BLaER1 treated with 17β-estradiol and CSF1 and Interleukin-3, amounts not matched to agents 10 nM and 100 nM (cell line): ENCODE results near the gene GABRR2.
A peak's percentile ranks its signal among the peaks of the same experiment; 100 is the strongest.

ENCODE experiments used
- H3K27ac ChIP-seq, 11 experiments: shearing (Covaris generic); formaldehyde crosslinking; 2 replicates each; pipeline ENCODE4 v1.8.1; 2022
- H3K27me3 ChIP-seq, 11 experiments: shearing (Covaris generic); formaldehyde crosslinking; 2 replicates each; pipeline ENCODE4 v1.8.1; 2022
- H3K36me3 ChIP-seq, 11 experiments: shearing (Covaris generic); formaldehyde crosslinking; 2 replicates each; pipeline ENCODE4 v1.8.1; 2022
- H3K4me1 ChIP-seq, 10 experiments: shearing (Covaris generic); formaldehyde crosslinking; 2 replicates each; pipeline ENCODE4 v1.8.1; 2022
- H3K4me2 ChIP-seq, 11 experiments: shearing (Covaris generic); formaldehyde crosslinking; 2 replicates each; pipeline ENCODE4 v1.8.1; 2022
- H3K4me3 ChIP-seq, 10 experiments: shearing (Covaris generic); formaldehyde crosslinking; 2 replicates each; pipeline ENCODE4 v1.8.1; 2022
- H3K9ac ChIP-seq, 11 experiments: shearing (Covaris generic); formaldehyde crosslinking; 2 replicates each; pipeline ENCODE4 v1.8.1; 2022
- H3K9me3 ChIP-seq, 11 experiments: shearing (Covaris generic); formaldehyde crosslinking; replicated peaks in 1 of 11; 2 replicates each; pipeline ENCODE4 v1.8.1; 2022
- H4K20me1 ChIP-seq, 11 experiments: shearing (Covaris generic); formaldehyde crosslinking; 2 replicates each; pipeline ENCODE4 v1.8.1; 2022
- Cebpa-rat ChIP-seq, 11 experiments: shearing (Covaris generic); IDR thresholded peaks; 2 replicates each; pipeline ENCODE4 v1.8.1; 2022

GABRR2 gene

DNA sequence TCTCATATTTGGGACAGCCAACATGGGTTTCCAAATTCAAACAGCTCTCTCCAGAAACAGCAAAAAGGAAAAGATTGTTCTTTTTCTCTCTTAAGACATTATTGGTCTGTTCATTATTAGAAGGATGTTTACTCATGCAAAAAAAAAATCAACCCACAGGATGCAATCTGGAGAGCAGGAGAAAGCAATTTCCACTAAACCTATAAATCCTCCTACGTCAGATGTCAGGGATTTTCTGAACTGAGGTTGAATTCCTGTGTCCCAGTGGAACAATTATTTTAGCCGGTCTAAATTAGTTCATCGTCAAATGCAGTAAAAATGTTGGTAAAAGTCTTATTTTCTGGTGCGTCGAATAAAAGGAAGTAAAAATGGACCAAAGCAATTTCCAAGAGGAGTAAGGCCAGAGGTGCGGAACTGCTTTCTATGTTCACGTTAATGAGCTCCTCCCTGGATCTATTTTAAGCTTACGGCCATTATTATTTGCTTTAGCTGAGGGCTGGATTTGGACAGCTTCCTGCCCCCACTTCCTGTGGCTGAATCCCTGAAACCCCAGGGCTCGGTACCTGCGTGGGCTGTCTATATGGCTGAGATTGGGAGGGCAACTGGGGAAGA, 97.7 kb downstream of the GABRR2 start, which contains the start of gene GABRR1:
GABRR1 (minus strand) TSS at position 60 of the 612 bp plus-strand sequence; CDS start at position 24, 36 bp downstream.
- H3K9ac ChIP-seq: no peak within 1 kb of the TSS
- H3K4me2 ChIP-seq: no peak within 1 kb of the TSS
- no peaks in the 10 kb centered on the region for H4K20me1 ChIP-seq
- H3K27me3 ChIP-seq: no peaks in the 10 kb centered on the region
- H3K4me1 ChIP-seq: peaks cover 0 to 3% (median 0%) of the 10 kb centered on the region in 10 experiments; a peak in 4 of 20 replicates
- TF ChIP-seq Cebpa-rat (IDR thresholded peaks at IDR 0.05): no peak
- H3K4me3 ChIP-seq: no peak within 1 kb of the TSS
- H3K36me3 ChIP-seq: no peaks in the 10 kb centered on the region
- no peaks in the 10 kb centered on the region for H3K9me3 ChIP-seq
- H3K27ac ChIP-seq: peak within 1 kb of the TSS in 2 of 11 experiments; percentile 8 to 32; a peak in 1 of 22 replicates

DNA sequence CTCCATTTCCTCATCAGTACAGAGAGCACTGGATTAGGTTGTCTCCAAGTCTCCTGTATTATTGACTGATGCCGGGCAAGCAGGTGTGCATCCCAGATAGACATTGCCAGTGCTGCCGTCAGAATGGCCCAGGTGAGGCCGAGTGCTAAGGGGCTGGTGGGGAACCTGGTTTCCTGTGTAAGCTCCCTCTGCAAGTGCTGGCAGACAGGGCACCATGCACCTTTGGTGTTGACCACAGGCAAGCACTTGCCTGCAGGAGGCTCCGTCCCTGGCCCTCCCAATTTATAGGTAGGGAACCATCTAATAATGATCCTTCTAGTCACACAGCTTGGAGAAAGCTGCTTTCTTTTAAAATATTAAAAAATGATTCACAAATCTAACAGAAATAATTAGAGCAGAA, 98.7 kb downstream of the GABRR2 start:
- no peaks in the 10 kb centered on the region; a peak in 1 of 20 replicates for H3K4me1 ChIP-seq
- peak overlapping the region in 2 of 11 experiments; percentile 8 to 32; a peak in 1 of 22 replicates for H3K27ac ChIP-seq
- no peak overlapping the region for H3K9ac ChIP-seq
- no peak overlapping the region for H3K4me2 ChIP-seq
- no peak for TF ChIP-seq Cebpa-rat (IDR thresholded peaks at IDR 0.05)
- no peaks in the 10 kb centered on the region for H3K9me3 ChIP-seq
- H3K4me3 ChIP-seq: no peak overlapping the region
- no peaks in the 10 kb centered on the region for H3K27me3 ChIP-seq
- H3K36me3 ChIP-seq: no peaks in the 10 kb centered on the region
- no peaks in the 10 kb centered on the region for H4K20me1 ChIP-seq

DNA sequence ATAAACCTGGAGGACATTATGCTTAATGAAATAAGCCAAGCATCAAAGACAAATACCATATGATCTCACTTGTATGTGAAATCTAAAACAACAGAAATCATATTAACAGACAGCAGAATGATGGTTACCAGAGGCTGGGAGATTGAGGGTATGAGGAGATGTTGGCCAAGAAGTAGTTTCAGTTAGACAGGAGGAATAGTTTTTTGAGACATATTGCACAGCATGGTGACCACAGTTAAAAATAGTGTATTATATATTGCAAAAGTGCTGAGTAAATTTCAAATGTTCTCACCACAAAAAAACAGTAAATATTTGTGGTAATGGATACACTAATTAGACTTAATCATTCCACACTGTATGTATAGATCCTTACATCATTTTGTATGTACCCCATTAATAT, 99.7 kb downstream of the GABRR2 start:
- no peaks in the 10 kb centered on the region for H3K9me3 ChIP-seq
- no peaks in the 10 kb centered on the region for H3K4me1 ChIP-seq
- no peak overlapping the region for H3K9ac ChIP-seq
- no peak for TF ChIP-seq Cebpa-rat (IDR thresholded peaks at IDR 0.05)
- H3K4me2 ChIP-seq: no peak overlapping the region
- H3K27me3 ChIP-seq: no peaks in the 10 kb centered on the region
- H3K27ac ChIP-seq: peak overlapping the region in 2 of 11 experiments; percentile 18 to 48; a peak in 2 of 22 replicates
- H3K4me3 ChIP-seq: no peak overlapping the region
- no peaks in the 10 kb centered on the region for H4K20me1 ChIP-seq
- no peaks in the 10 kb centered on the region for H3K36me3 ChIP-seq

DNA sequence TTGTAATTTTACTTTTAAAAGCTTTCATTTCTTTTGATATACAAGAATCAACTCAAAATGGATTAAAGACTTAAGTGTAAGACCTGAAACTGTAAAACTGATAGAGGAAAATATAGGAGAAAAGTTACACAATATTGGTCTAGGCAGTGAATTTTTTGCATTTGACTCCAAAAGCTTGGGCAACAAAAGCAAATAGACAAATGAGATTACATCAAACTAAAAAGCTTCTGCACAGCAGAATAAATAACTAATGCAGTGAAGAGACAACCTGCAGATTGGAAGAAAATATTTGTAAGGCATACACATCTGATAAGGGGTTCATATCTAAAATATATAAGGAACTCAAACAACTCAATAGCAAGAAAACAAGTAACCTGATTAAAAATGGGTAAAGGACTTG, 100.9 kb downstream of the GABRR2 start:
- no peak for TF ChIP-seq Cebpa-rat (IDR thresholded peaks at IDR 0.05)
- no peaks in the 10 kb centered on the region for H3K9me3 ChIP-seq
- H3K36me3 ChIP-seq: no peaks in the 10 kb centered on the region
- no peak overlapping the region for H3K4me2 ChIP-seq
- H4K20me1 ChIP-seq: no peaks in the 10 kb centered on the region
- H3K4me3 ChIP-seq: no peak overlapping the region
- no peaks in the 10 kb centered on the region for H3K27me3 ChIP-seq
- H3K9ac ChIP-seq: no peak overlapping the region
- no peaks in the 10 kb centered on the region for H3K4me1 ChIP-seq
- H3K27ac ChIP-seq: no peak overlapping the region

DNA sequence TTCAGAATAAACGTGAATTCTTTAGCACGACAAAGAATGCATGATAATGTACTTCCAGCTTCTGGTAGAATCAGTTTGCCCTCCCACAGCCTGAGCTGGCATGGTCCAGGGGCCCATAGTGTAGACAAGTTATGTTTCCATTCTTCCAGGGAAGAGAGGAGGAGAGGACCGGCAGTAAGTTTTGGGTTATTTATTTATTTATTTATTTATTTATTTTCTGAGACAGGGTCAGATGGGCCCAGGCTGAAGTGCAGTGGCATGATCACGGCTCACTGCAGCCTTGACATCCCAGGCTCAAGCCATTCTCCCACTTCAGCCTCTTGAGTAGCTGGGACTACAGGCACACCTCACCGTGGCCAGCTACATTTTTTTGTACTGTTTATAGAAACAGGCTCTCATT, 102.6 kb downstream of the GABRR2 start:
- TF ChIP-seq Cebpa-rat (IDR thresholded peaks at IDR 0.05): no peak
- no peak overlapping the region for H3K27ac ChIP-seq
- no peak overlapping the region for H3K4me2 ChIP-seq
- H3K9me3 ChIP-seq: no peaks in the 10 kb centered on the region
- no peak overlapping the region for H3K4me3 ChIP-seq
- H4K20me1 ChIP-seq: no peaks in the 10 kb centered on the region
- H3K9ac ChIP-seq: no peak overlapping the region
- H3K4me1 ChIP-seq: no peaks in the 10 kb centered on the region
- no peaks in the 10 kb centered on the region for H3K27me3 ChIP-seq
- no peaks in the 10 kb centered on the region for H3K36me3 ChIP-seq

DNA sequence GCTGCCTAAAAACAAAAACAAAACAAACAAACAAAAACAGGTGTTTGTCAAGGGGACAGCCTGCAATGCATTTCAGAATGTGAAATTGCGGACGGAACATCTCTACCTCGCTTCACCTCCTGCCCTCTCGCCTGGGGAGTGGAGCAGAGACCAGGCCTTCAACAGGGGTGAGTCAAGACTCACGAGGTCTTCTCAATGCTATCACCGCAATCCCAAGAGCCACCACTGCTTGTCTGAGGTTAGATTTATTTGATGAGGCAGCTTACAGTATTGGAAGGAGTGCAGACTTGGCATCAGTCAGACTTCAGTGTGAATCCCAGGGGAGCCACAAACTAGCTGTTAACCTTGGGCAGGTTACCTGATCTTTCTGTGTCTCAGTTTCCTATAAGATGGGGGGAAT, 105.6 kb downstream of the GABRR2 start:
- no peak overlapping the region for H3K4me3 ChIP-seq
- no peaks in the 10 kb centered on the region for H3K9me3 ChIP-seq
- H3K27me3 ChIP-seq: no peaks in the 10 kb centered on the region
- H3K9ac ChIP-seq: no peak overlapping the region
- H3K36me3 ChIP-seq: no peaks in the 10 kb centered on the region
- H3K4me1 ChIP-seq: no peaks in the 10 kb centered on the region
- no peaks in the 10 kb centered on the region for H4K20me1 ChIP-seq
- no peak for TF ChIP-seq Cebpa-rat (IDR thresholded peaks at IDR 0.05)
- H3K4me2 ChIP-seq: no peak overlapping the region
- H3K27ac ChIP-seq: no peak overlapping the region

DNA sequence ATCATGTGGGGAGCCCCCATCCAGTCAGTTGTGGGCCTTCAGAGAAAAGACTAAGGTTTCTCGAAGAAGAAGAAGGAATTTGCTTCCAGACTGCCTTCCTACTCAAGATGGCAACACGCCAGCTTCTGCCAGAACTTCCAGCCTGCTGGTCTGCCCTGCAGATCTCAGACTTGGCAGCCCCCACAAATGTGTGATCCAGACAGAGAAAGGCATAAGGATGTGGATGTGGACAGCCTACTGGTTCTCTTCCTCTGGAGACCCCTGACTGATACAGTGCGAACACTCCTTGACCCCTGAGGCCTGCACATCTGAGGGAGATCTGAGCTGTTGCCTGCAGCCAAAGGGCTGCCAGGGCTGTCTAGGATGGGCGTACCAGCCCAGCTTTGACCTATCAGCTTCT, 106.5 kb downstream of the GABRR2 start:
- TF ChIP-seq Cebpa-rat (IDR thresholded peaks at IDR 0.05): no peak
- Histone ChIP-seq H3K27me3 (no peaks in the 10 kb centered on the region), H3K9me3 (no peaks in the 10 kb centered on the region), H3K9ac (no peak overlapping the region), H3K4me1 (no peaks in the 10 kb centered on the region), H3K27ac (no peak overlapping the region), H3K4me3 (no peak overlapping the region), H3K36me3 (no peaks in the 10 kb centered on the region), H4K20me1 (no peaks in the 10 kb centered on the region), H3K4me2 (no peak overlapping the region)
